Stimulated activated CD4-positive, alpha-beta T cell treated with anti-CD3 and anti-CD28 coated beads, Interleukin-4, amount 100 ng/mL, for 24 hours (primary cell): ENCODE data around the gene TTLL9.
"Not testable (repeated sequence)": the region's sequence is repeated elsewhere in the genome, so short reads cannot be mapped to it uniquely, and the experiment has no call there.

Source experiments
- DNase-seq: peaks from one replicate; pipeline ENCODE4 v3.0.0-alpha.2; 2020

TTLL9 gene

GRCh38 chr20:31921480-31921879 is 51.0 kb downstream of the TTLL9 start:
- not testable (repeated sequence) for DNase-seq

DNA sequence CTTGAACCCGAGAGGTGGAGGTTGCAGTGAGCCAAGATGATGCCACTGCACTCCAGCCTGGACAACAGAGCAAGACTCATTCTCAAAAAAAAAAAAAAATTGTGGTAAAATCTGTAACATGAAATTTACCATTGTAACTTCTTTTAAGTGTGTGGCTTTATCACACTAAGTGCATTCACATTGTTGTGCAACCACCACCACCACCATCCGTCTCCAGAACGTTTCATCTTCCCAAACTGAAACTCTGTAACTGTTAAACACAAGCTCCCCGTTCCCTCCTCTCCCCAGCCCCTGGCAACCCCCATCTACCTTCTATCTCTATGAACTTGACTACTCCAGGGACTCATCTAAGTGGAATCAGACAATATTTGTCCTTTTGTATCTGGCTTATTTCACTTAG is 51.7 kb downstream of the TTLL9 start:
- no peak for DNase-seq

DNA sequence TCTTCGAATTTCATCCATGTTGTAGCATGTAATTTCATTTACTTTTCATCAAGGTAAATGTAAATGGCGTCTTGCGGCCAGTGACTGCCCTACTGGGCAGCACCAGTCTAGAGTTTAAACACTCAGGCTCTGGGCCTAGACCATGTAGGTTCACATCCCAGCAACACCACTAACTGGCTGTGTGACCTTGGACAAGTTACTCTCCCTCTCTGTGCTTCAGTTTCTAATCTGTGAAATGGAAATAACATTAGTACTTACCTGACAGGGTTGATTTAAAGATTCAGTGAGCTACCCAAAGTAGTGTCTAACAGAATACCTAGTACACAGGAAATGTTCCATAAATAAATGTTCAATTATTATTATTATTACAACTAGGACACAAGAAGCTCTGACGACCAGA is 52.2 kb downstream of the TTLL9 start:
- no peak for DNase-seq

DNA sequence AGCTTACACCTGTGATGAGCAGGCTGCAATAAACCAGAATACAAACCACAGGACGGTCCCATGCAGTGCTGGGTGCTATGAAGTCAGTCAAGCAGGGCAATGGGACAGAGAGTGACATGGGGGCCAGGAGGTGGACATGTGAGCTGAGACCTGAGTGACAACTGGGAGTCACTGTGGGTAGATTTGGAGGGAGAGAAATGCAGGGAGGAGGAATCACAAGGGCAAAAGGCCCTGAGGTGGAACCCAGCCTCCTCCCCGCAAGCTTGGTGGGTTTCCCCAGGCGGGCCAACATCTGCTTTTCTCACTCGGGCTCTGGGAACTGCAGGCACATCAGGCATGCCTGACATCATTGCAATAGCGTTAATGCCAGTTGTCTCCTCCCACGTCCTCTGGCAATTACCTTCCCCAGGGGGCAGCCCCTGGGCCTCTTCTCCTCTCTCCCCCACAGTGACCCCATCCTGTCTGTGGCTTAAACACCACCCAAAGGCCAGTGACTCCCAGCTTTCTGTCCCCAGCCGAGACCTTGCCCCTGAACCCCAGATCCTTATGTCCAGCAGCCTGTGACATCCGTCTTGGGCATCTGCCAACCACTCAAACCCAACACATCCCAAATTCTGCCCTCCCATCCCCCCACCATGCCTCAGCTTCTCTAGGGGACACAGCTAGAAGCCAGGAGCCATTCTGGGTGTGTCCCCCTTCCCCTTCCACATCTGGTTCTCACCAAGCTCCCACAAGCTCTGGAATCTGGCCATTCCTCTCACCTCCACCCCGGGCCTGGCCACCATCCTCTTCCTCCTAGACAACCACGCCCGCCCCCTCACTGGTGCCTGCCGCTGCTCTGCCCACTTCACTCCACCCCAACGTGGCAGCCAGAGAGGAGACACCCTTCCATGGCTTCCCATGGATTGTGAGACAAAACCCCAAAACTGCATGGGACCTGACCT is 53.2 kb downstream of the TTLL9 start:
- DNase-seq: no peak

- no peak for DNase-seq
These were observed 54.1 kb downstream of the TTLL9 start for GRCh38 chr20:31924561-31924960.

DNA sequence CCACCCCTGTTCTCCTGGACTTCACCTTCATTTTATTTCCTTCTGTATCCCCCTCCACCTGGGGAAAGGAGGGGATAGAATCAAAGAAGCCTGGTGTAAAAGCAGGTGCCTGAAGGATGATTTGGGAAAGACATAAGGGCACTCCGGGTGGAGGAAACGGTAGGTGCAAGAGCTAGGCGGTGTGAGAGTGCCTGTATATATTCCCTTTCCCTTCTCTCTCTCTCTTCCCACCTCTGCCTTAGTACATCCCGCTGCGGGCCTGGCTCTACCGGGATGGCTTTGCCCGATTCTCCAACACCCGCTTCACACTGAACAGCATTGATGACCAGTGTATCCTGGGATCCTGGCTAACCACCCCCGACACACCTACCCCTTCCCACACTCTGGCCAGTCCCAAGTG is 55.2 kb downstream of the TTLL9 start:
- no peak for DNase-seq

DNA sequence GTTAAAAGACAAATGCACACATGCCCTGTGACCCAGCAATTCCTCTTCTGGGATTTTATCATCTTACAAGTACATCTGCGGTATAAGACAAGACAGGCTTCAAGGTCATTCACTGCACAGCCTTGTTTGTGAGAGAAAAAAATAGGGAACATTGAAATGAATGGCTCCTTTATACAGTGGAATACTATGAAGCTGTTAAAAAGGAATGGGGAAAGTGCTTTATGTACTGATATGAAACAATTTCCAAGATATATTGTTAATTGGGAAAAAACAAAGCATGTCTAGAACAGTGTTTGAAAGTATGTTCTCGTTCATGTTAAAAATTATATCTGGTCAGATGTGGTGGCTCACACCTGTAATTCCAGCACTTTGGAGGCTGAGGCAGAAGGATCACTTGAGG is 56.1 kb downstream of the TTLL9 start:
- DNase-seq: no peak

- no peak for DNase-seq
These were observed 57.3 kb downstream of the TTLL9 start for GRCh38 chr20:31927627-31928159.

- not testable (repeated sequence) for DNase-seq
These were observed 59.2 kb downstream of the TTLL9 start for GRCh38 chr20:31929631-31930030.

DNA sequence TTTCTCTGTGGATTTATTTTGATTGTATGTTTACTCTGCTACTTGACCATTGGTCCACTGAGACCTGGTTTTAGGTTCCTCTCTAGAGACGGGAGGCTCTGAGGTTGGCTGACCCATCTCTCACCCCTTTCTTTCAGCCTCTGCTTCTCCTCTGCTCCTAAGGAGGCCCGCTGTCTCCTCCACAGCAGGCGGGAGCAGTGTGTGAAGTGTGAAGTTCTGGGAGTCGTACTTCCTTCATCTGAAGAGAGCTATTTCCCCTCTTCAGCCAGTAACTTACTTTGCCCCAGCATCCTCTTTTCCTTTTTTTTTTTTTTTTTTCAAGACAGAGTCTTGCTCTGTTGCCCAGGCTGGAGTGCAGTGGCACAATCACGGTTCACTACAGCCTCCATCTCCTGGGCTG is 60.3 kb downstream of the TTLL9 start:
- DNase-seq: no peak

DNA sequence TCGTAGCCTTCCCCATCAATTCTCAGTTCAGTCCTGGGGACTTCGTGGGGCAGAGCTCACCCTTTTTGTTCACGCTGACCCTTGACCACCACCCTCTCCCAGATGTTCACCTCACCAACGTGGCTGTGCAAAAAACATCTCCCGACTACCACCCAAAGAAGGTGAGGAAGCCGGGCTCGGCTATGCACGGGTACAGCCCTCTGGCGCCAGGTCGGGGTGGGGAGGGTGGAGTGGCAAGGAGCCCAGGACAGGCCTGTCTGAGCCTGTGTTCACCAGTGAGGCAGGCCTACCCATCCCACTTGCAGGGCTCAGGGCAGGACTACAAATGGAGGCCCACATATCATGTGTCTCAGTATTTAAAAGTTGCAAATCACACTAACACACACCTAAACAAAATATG is 63.3 kb downstream of the TTLL9 start:
- no peak for DNase-seq

DNA sequence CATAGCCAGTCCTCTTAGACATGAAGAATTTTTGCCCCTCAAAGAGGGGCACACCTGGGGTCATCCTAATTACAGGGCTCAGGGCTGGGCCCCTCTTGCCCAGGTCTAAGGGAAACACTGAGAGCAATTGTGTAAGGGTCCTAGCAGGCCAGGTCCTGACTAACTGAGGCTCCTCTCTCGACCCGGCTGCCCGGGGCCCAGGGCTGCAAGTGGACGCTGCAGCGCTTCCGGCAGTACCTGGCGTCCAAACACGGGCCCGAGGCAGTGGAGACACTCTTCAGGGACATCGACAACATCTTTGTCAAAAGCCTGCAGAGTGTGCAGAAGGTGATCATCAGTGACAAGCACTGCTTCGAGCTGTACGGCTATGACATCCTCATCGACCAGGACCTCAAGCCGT is 64.1 kb downstream of the TTLL9 start:
- DNase-seq: no peak

- no peak for DNase-seq
These were observed 64.7 kb downstream of the TTLL9 start for GRCh38 chr20:31934968-31935764.

DNA sequence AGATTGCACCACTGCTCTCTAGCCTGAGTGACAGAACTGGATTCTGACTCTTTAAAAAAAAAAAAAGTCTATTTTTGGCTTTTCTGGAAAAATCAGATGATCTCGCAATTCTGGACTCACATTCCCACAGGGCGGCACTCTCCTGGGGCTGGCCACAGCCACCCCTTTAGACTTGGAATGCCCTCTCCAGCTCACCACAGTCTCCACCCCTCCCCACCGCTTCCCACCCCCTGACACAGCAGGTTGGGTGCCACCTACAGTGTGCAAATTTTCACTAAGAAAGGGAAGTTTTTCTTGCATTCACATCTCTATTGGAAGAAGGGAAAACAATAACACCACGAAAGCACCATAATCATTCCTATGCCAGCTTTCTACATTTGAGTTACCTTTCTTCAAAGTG is 66.0 kb downstream of the TTLL9 start:
- DNase-seq: no peak

- DNase-seq: no peak
These were observed 67.4 kb downstream of the TTLL9 start for GRCh38 chr20:31937820-31938219.

DNA sequence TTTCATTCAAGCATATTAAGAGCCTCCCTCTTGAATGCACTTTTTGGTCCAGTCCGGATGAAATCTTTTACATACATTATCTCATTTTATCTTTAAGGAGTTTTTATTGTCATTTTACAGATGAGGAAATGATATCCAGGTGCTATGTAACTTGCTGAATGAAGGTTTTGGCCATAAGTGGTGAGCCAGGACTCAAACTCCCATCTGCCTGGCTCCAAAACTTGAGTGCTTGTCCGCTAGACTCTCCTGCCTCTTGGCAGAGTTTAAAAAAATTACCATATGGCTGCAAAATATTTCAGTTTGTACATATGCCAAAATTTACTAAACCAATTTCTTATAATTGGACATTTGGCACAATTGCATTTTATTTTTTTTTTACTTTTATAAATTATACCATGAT is 69.2 kb downstream of the TTLL9 start:
- DNase-seq: no peak

DNA sequence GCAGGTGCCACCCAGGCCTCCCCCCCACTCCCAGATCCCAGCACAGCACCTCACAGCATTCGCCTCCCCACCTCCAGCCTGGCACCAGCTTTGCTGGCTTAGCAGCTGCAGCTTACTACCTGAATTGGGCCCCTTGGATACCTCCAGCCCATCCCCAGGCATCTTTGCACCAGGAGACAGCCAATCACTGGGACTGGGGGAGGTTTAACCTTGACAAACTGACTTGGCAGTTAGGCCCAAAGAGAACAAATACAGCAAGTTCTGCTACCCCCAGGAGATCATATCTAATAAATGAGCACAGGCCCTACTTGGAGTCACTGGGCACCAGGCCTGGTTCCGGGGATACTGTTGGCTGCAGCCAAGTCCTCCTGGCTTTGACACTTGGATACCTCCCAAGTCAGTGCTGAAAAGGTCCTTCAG is 72.6 kb downstream of the TTLL9 start:
- DNase-seq: no peak

DNA sequence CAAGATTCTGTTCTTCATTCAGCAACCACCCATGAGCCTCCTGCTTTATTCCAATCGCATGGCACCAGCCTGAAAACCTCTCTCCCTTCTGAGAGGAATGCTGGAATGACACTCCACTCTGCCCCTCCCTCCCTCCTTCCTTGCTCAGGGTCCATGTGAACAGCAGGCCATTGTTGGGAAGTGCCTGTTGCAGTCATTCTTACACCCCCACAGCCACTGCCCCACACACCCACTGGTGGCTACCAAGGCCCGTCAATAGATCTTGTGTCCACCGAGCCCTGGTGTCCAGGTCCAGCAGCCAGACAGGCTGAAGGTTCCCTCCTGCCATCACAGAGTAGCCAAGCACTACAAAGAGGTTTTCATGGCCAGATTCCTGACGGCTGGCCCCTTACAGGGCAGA is 74.9 kb downstream of the TTLL9 start:
- no peak for DNase-seq

DNA sequence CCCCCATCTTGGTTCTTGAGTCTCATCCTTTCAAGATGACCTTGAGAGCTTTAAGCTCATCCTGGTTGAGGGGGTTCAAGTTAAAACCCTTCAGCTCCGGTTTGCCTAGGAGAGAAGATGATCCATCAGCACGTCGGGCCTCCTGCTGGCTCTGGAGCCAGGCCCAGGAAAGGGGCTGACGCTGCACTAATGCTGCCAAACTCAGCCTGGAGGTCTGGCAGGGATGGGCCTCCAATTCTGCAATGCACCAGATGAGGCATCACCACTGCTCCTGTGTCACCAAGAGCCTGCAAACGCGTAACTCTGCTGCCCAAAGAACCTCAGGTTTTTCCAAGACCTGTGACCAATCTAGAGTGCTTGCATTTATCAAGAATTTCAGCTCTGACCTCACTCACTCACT is 75.4 kb downstream of the TTLL9 start:
- DNase-seq: no peak

DNA sequence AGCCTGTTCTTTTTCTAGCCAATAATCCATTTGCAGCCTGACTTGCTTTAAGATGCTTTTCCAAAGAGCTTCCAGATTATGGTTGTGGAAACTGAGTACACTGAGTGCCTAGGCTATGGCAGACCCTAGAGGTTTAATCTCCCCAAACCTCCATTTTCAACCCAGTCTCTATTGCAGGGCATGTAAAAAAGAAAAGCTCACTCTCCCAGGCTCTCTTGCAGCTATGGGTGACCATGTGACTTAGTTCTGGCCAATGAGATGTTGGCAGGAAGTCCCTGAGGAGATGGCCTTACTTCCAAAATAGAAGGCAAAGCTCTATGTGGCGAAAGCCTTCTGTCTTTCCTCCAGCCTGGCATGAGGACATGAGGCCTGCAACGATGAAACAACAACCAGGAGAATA is 77.6 kb downstream of the TTLL9 start:
- no peak for DNase-seq

DNA sequence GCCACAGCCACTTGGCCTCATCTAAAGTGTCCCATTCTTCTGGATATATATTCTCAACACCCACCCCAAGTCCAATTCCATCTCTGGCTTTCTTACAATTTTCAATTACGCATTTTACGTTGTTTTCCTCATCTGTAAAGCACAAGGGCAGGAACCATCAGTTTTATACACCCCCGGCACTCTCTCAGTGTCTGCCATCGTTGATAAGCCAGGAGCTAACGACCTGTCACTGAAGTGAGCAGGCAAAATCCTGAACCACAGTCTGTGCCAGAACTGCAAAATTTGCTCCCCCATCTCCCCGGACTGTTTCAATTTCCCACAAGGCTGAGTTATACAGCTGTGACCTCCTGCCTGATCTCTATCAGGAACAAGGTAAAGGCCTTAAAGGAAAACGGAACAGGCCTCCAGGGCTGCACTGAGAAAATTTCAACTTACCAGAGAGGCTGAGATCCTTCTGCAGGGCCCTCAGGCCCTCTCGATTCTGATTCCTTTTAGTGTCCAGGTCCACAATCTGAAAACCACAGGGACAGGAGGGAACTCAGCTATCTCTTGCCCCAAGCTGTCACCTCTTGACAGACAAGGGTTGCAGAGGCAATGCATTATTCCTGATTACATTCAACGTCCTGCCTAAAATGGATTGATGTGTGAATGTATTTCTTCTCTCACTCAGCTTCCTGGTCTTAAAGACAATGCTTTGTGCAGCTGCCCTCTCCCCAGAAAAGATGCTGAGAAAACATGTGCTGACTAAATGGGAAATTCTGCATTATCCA is 79.6 kb downstream of the TTLL9 start:
- no peak for DNase-seq

DNA sequence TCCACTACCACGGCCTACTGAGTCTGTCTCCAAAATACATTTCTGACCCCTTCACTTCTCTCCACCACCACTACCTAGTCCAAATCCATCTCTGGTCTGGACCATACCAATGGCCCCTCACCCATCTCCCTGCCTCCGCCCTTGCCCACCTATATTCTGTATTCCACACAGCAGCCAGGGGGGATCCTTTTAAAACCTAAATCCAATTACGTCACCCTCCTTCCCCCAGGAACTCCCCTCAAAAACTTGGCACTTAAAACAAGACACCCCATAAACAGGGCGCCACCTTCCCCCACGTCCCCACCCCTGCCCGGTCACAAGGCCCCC is 80.7 kb downstream of the TTLL9 start:
- no peak for DNase-seq
